Lung (tissue), 12 donors: ENCODE measurements around the gene UBQLNL. TPM values are rescaled to one million over a fixed set of nuclear protein-coding genes. Genes with fewer than 3 reads are reported as not detected.

ENCODE experiments used
- ATAC-seq: fragments of 200-7000 bp; cut with Tn5 transposase; one replicate; pipeline ENCODE4 v1.9.1; 2020; ENCODE audit warnings: moderate number of reproducible peaks; ENCODE audit not compliant: insufficient read depth, low FRiP score
- DNase-seq, 3 donors: peaks; one replicate each; pipeline ENCODE4 v3.0.0-alpha.2; 2013 to 2017
- H3K27ac ChIP-seq, 2 donors: one replicate each; pipeline ENCODE4 v1.5.1; 2013; ENCODE audit warnings: mild to moderate bottlenecking in 2 of 2, moderate library complexity in 2 of 2, control low read depth in 1 of 2, inconsistent platforms in 1 of 2, low read depth in 1 of 2, low read length in 1 of 2
- H3K27me3 ChIP-seq, 3 donors: one replicate each; pipeline ENCODE4 v1.5.1; 2013; ENCODE audit warnings: low read length in 2 of 3; ENCODE audit not compliant: control insufficient read depth in 3 of 3, insufficient read depth in 3 of 3
- H3K36me3 ChIP-seq, 4 donors: one replicate each; pipeline ENCODE4 v1.5.1; 2013; ENCODE audit warnings: low read length in 4 of 4, mild to moderate bottlenecking in 1 of 4, moderate library complexity in 1 of 4; ENCODE audit not compliant: control insufficient read depth in 4 of 4, insufficient read depth in 4 of 4
- H3K4me1 ChIP-seq, 5 donors: one replicate each; pipeline ENCODE4 v1.5.1; 2013; ENCODE audit warnings: low read length in 5 of 5, mild to moderate bottlenecking in 2 of 5, moderate library complexity in 1 of 5; ENCODE audit not compliant: control insufficient read depth in 5 of 5, insufficient read depth in 5 of 5
- H3K4me3 ChIP-seq: one replicate; pipeline ENCODE4 v1.5.1; 2013; ENCODE audit warnings: mild to moderate bottlenecking, control low read depth, moderate library complexity
- H3K9ac ChIP-seq, 2 donors: one replicate each; pipeline ENCODE4 v1.5.1; 2013; ENCODE audit warnings: low read length in 2 of 2, control low read depth in 1 of 2; ENCODE audit not compliant: insufficient read depth in 1 of 2
- H3K9me3 ChIP-seq, 4 donors: one replicate each; pipeline ENCODE4 v1.5.1; 2013; ENCODE audit warnings: low read length in 3 of 4, mild to moderate bottlenecking in 1 of 4, moderate library complexity in 1 of 4; ENCODE audit not compliant: control insufficient read depth in 4 of 4, insufficient read depth in 3 of 4
- WGBS, 2 donors: extraction: QIAGEN DNeasy Blood & Tissue Kit; methylation state at CpG; one replicate each; pipeline ENCODE4 v1.1.7; 2013; 5-methylcytosine and 5-hydroxymethylcytosine counted together
- polyA plus RNA-seq, 2 donors: library from polyadenylated mRNA; stranded (reverse); fragments of 200-250 nt; gene quantifications; one replicate each; pipeline ENCODE4 v1.2.1, GENCODE V29; 2013
- total RNA-seq, 2 donors: library from RNA; depleted of rRNA in 1 of 2; stranded (reverse); fragments of >200 nt in 1 of 2; gene quantifications; one replicate each; pipeline ENCODE4 v1.2.1, GENCODE V29; 2014 to 2021
- TF ChIP-seq, protein P1 (sequence below): IDR thresholded peaks from 2 replicates; pipeline ENCODE4 v1.5.1; 2012; ENCODE audit warnings: mild to moderate bottlenecking; ENCODE audit errors: control extremely low read depth, extremely low read depth
- donor health status: control.
- donor health status: control.
- donor health status: Bipolar disorder and iron deficiency.
- donor health status: healthy.
- donor health status: DM: yes; HTN: yes; CAD: no.

The UBQLNL gene
- total and polyA plus RNA-seq, 4 donors = 0.16 to 0.85 (median 0.56) TPM

DNA sequence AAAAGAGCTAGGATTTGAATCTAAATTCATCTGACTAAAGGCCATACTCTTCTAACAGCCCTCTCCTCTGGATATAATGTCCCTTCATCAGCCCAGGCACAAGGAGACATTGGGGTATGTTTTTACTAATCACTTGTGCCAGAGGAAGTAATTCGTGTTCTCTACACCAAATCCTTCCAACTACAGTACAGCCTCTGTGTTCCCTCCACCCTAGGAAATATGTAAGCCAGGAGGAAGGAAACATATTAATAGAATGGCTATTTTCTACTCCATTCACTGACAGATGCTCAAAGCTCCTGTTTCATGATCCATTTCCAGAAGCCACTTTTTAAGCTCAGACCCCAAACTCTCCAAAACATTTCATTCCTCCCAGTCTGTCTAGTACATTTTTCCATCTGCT lies 12.0 kb upstream of the UBQLNL start:
- Histone ChIP-seq H3K27me3 (no peaks in the 10 kb centered on the region), H3K4me3 (no peak overlapping the region), H3K9ac (no peak overlapping the region), H3K27ac (no peak overlapping the region), H3K4me1 (no peaks in the 10 kb centered on the region), H3K9me3 (no peaks in the 10 kb centered on the region), H3K36me3 (no peaks in the 10 kb centered on the region)
- TF ChIP-seq, protein P1, sequence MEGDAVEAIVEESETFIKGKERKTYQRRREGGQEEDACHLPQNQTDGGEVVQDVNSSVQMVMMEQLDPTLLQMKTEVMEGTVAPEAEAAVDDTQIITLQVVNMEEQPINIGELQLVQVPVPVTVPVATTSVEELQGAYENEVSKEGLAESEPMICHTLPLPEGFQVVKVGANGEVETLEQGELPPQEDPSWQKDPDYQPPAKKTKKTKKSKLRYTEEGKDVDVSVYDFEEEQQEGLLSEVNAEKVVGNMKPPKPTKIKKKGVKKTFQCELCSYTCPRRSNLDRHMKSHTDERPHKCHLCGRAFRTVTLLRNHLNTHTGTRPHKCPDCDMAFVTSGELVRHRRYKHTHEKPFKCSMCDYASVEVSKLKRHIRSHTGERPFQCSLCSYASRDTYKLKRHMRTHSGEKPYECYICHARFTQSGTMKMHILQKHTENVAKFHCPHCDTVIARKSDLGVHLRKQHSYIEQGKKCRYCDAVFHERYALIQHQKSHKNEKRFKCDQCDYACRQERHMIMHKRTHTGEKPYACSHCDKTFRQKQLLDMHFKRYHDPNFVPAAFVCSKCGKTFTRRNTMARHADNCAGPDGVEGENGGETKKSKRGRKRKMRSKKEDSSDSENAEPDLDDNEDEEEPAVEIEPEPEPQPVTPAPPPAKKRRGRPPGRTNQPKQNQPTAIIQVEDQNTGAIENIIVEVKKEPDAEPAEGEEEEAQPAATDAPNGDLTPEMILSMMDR = no peak
- ATAC-seq = no peak
- DNase-seq = no peak
- 18 to 25% methylated on average over 1 of the region's 1 CpG for WGBS, 2 donors

DNA sequence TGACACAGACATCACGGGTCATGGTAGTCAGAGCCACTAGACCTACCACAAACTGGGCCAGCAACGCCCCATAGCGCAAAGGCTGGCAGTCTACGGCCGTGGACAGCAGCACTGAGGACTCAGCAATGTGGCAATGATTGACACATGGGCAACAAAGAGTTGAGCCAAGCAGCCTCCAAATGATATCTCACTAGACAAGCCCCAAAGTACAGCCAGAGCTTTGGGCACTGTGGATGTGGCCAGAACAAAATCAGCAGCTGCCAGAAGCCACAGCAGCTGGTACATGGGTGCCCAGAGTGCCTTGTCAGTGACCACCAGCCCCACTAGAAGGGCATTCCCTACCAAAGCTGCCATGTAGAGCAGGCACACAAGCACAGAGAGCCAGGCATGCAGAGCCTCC lies 11.2 kb upstream of the UBQLNL start:
- no peaks in the 10 kb centered on the region for H3K27me3 ChIP-seq
- H3K9me3 ChIP-seq = peaks cover 0 to 3% (median 0%) of the 10 kb centered on the region in 4 donors
- no peaks in the 10 kb centered on the region for H3K36me3 ChIP-seq
- H3K4me3 ChIP-seq = no peak overlapping the region
- no peak for ATAC-seq
- H3K4me1 ChIP-seq = no peaks in the 10 kb centered on the region
- no peak overlapping the region for H3K9ac ChIP-seq
- WGBS, 2 donors = 95 to 99% methylated on average over 5 of the region's 5 CpGs
- TF ChIP-seq, protein P1 = no peak
- H3K27ac ChIP-seq = no peak overlapping the region
- no peak for DNase-seq

DNA sequence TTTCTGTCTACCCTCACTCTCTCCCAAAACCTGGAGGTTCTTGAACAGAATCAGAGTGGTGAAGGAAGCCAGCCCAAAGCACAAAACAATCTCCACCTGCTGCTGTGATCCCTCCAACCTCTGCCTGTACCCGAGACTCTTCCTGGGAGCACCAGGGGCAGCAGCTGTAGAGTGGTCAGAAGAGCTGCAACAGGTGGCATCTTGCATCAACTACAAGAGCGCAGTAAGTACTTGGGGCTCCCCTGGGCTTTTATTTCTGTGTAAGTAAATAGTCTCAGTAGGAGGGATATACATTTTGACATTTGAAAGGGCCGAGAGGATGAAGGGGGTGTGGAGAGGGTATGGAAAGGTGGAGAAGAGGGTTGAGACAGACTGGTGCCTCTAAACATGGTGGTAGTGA lies 8.3 kb upstream of the UBQLNL start:
- H3K4me3 ChIP-seq = no peak overlapping the region
- H3K4me1 ChIP-seq = no peaks in the 10 kb centered on the region
- no peak overlapping the region for H3K9ac ChIP-seq
- WGBS, 2 donors = 74 to 75% methylated on average over 3 of the region's 3 CpGs
- H3K27me3 ChIP-seq = no peaks in the 10 kb centered on the region
- peaks cover 0 to 3% (median 0%) of the 10 kb centered on the region in 4 donors for H3K9me3 ChIP-seq
- H3K36me3 ChIP-seq = no peaks in the 10 kb centered on the region
- no peak overlapping the region for H3K27ac ChIP-seq
- DNase-seq (no peak), ATAC-seq (no peak)
- TF ChIP-seq, protein P1 = no peak

DNA sequence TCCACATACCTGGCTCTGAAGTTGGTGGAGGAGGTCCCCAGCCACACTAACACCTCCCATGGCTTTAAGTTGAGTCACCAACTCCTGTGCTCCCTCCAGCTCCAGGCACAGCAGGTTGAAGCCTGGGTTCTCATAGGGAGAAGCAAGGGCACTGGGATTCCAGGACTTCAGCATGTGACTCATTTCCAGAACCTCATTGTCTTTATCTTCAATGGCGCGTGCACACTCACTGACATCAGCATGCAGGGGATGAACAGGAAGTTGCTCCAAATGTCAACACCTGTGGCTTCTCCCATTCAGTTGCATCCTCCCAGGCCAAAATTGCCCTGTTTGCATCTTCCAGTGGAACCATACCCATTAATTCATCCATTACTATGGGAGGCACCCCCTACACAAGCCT lies 5.8 kb upstream of the UBQLNL start:
- TF ChIP-seq, protein P1 = no peak

More for the DNA sequence above, 5.8 kb upstream of the UBQLNL start:
- ATAC-seq = no peak
- H3K4me1 ChIP-seq = no peaks in the 10 kb centered on the region
- 89 to 100% methylated on average over 2 of the region's 2 CpGs for WGBS, 2 donors
- H3K36me3 ChIP-seq = no peaks in the 10 kb centered on the region
- no peak overlapping the region for H3K9ac ChIP-seq
- no peak for DNase-seq
- no peak overlapping the region for H3K27ac ChIP-seq
- no peak overlapping the region for H3K4me3 ChIP-seq
- no peaks in the 10 kb centered on the region for H3K27me3 ChIP-seq
- H3K9me3 ChIP-seq = peaks cover 0 to 3% (median 0%) of the 10 kb centered on the region in 4 donors
